SK-N-SH treated with all-trans-retinoic acid at 6 μM for 48 hours (cell line): ENCODE measurements around the gene FITM1.

Experiments
- ATAC-seq: fragments of 200-7000 bp; cut with Tn5 transposase; 3 replicates; pipeline ENCODE4 v1.9.1; 2020; ENCODE audit warnings: mild to moderate bottlenecking, moderate library complexity
- ARNTL ChIP-seq: fragments of 450-650 bp; formaldehyde crosslinking; IDR thresholded peaks from 2 replicates; pipeline ENCODE4 v1.5.0; 2020; ENCODE audit warnings: low read depth, mild to moderate bottlenecking, moderate library complexity, borderline replicate concordance
- BACH2 ChIP-seq: fragments of 250-450 bp; sonication (Bioruptor Pico); IDR thresholded peaks from 2 replicates; pipeline ENCODE4 v1.9.0; 2021; ENCODE audit warnings: mild to moderate bottlenecking, borderline replicate concordance
- CSDC2 ChIP-seq: fragments of 250-450 bp; sonication (Bioruptor Pico); IDR thresholded peaks from 2 replicates; pipeline ENCODE4 v1.5.0; 2020; ENCODE audit warnings: mild to moderate bottlenecking, moderate library complexity
- CSRNP3 ChIP-seq: fragments of 250-450 bp; sonication (Bioruptor Pico); IDR thresholded peaks from 2 replicates; pipeline ENCODE4 v1.5.1; 2021; ENCODE audit warnings: mild to moderate bottlenecking, moderate library complexity
- ESRRG ChIP-seq: fragments of 250-450 bp; sonication (Bioruptor Pico); IDR thresholded peaks from 2 replicates; pipeline ENCODE4 v1.6.1; 2021; ENCODE audit warnings: mild to moderate bottlenecking
- GLIS3 ChIP-seq: fragments of 250-450 bp; sonication (Bioruptor Pico); IDR thresholded peaks from 2 replicates; pipeline ENCODE4 v1.5.0; 2020; ENCODE audit warnings: mild to moderate bottlenecking, moderate library complexity
- ISL1 ChIP-seq: fragments of 250-450 bp; sonication (Bioruptor Pico); IDR thresholded peaks from 2 replicates; pipeline ENCODE4 v2.1.2; 2022; ENCODE audit warnings: mild to moderate bottlenecking, moderate library complexity
- OSR1 ChIP-seq: fragments of 250-450 bp; sonication (Bioruptor Pico); IDR thresholded peaks from 2 replicates; pipeline ENCODE4 v1.8.0; 2022; ENCODE audit warnings: moderate library complexity, mild to moderate bottlenecking, inconsistent platforms
- POU6F1 ChIP-seq: fragments of 250-450 bp; sonication (Bioruptor Pico); IDR thresholded peaks from 2 replicates; pipeline ENCODE4 v1.8.0; 2021; ENCODE audit warnings: low read depth, mild to moderate bottlenecking, moderate library complexity, borderline replicate concordance
- PPARA ChIP-seq: fragments of 250-450 bp; sonication (Bioruptor Pico); IDR thresholded peaks from 2 replicates; pipeline ENCODE4 v1.5.0; 2020; ENCODE audit warnings: mild to moderate bottlenecking, borderline replicate concordance
- RARB ChIP-seq: fragments of 250-450 bp; sonication (Bioruptor Pico); IDR thresholded peaks from 2 replicates; pipeline ENCODE4 v1.8.0; 2021; ENCODE audit warnings: mild to moderate bottlenecking, moderate library complexity
- SNAI2 ChIP-seq: fragments of 250-450 bp; sonication (Bioruptor Pico); IDR thresholded peaks from 2 replicates; pipeline ENCODE4 v1.5.0; 2020; ENCODE audit warnings: mild to moderate bottlenecking, moderate library complexity
- TOX ChIP-seq: fragments of 250-450 bp; sonication (Bioruptor Pico); IDR thresholded peaks from 2 replicates; pipeline ENCODE4 v1.8.0; 2021; ENCODE audit warnings: mild to moderate bottlenecking, moderate library complexity, borderline replicate concordance
- ZFP3 ChIP-seq: fragments of 250-450 bp; sonication (Bioruptor Pico); IDR thresholded peaks from 2 replicates; pipeline ENCODE4 v1.5.0; 2020; ENCODE audit warnings: mild to moderate bottlenecking, moderate library complexity
- ZFP30 ChIP-seq: fragments of 450-650 bp; formaldehyde crosslinking; IDR thresholded peaks from 2 replicates; pipeline ENCODE4 v1.5.0; 2022; ENCODE audit warnings: mild to moderate bottlenecking, moderate library complexity
- ZNF565 ChIP-seq: fragments of 450-650 bp; formaldehyde crosslinking; conservative IDR thresholded peaks from 2 replicates; pipeline ENCODE4 v1.5.0; 2020; ENCODE audit warnings: low read depth, mild to moderate bottlenecking, moderate library complexity
- ZNF70 ChIP-seq: fragments of 450-650 bp; formaldehyde crosslinking; IDR thresholded peaks from 2 replicates; pipeline ENCODE4 v1.5.0; 2020; ENCODE audit warnings: mild to moderate bottlenecking, moderate library complexity
- ZNF8 ChIP-seq: fragments of 450-650 bp; formaldehyde crosslinking; IDR thresholded peaks from 2 replicates; pipeline ENCODE4 v1.5.0; 2020; ENCODE audit warnings: mild to moderate bottlenecking, moderate library complexity
- TF ChIP-seq, protein P1 (sequence below): fragments of 250-450 bp; sonication (Bioruptor Pico); IDR thresholded peaks from 2 replicates; pipeline ENCODE4 v1.5.0; 2020; ENCODE audit warnings: mild to moderate bottlenecking, moderate library complexity
- TF ChIP-seq, protein P2 (sequence below): fragments of 250-450 bp; sonication (Bioruptor Pico); IDR thresholded peaks from 2 replicates; pipeline ENCODE4 v1.5.1; 2020; ENCODE audit warnings: low read depth, mild to moderate bottlenecking, moderate library complexity

Gene FITM1

DNA sequence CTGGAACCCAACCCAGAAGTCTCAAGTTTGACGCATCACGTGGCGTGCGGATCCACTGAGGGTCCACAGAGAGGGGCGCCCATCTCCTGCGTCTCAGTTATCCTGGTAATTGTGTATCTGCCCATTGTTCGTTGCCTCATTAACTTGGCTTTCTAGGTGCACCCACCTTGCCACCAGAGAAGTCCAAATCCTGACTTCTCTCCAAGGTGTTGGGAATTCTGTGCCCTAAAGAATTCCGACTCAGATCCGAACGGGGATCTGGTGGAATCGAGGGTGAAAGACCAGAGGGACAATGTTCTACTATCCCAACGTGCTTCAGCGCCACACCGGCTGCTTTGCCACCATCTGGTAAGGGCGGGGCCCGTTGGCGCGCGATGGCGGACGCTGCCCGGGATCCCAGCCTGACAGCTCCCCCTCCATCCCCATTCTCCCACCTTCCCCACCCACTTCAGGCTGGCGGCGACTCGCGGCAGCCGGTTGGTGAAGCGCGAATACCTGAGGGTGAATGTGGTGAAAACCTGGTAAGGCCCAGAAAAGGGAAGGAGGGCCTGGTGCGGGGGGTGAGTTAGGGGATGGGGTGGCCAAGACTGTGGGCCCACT is 41.9 kb downstream of the FITM1 start:
- no peak; the same call in none of the 3 replicates for ATAC-seq
- no peak for TF ChIP-seq TOX (CRISPR knock-in tag)
- TF ChIP-seq ZNF565 = no peak
- TF ChIP-seq CSDC2 (CRISPR knock-in tag) = no peak
- no peak for TF ChIP-seq CSRNP3 (CRISPR knock-in tag)
- TF ChIP-seq ZFP30 (CRISPR knock-in tag) = no peak
- TF ChIP-seq ZNF70 = no peak
- TF ChIP-seq GLIS3 (CRISPR knock-in tag) = no peak
- TF ChIP-seq SNAI2 (CRISPR knock-in tag) = no peak
- no peak for TF ChIP-seq ZFP3

DNA sequence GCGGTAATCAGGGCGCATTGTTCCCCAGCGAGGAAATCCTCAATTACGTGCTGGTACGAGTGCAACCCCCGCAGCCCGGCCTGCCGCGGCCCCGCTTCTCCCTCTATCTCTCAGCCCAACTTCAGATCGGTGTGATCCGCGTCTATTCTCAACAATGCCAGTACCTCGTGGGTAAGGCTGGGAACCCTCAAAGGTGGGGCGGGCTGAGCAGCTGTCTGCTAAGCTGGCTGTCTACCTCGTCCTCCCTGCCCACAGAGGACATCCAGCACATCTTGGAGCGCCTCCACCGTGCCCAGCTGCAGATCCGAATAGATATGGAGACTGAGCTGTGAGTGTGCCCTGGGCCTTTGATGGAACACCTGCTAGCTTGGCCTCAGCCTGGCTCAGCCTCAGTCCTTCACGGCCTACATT is 42.4 kb downstream of the FITM1 start:
- no peak for ATAC-seq
- TF ChIP-seq ZNF8 (CRISPR knock-in tag) (no peak), OSR1 (CRISPR knock-in tag) (no peak), ZNF70 (no peak), PPARA (CRISPR knock-in tag) (no peak), ESRRG (no peak), TOX (CRISPR knock-in tag) (no peak), ZFP3 (no peak), ARNTL (CRISPR knock-in tag) (no peak), ZFP30 (CRISPR knock-in tag) (no peak), RARB (CRISPR knock-in tag) (no peak), POU6F1 (no peak), CSDC2 (CRISPR knock-in tag) (no peak)
- TF ChIP-seq, protein P1, sequence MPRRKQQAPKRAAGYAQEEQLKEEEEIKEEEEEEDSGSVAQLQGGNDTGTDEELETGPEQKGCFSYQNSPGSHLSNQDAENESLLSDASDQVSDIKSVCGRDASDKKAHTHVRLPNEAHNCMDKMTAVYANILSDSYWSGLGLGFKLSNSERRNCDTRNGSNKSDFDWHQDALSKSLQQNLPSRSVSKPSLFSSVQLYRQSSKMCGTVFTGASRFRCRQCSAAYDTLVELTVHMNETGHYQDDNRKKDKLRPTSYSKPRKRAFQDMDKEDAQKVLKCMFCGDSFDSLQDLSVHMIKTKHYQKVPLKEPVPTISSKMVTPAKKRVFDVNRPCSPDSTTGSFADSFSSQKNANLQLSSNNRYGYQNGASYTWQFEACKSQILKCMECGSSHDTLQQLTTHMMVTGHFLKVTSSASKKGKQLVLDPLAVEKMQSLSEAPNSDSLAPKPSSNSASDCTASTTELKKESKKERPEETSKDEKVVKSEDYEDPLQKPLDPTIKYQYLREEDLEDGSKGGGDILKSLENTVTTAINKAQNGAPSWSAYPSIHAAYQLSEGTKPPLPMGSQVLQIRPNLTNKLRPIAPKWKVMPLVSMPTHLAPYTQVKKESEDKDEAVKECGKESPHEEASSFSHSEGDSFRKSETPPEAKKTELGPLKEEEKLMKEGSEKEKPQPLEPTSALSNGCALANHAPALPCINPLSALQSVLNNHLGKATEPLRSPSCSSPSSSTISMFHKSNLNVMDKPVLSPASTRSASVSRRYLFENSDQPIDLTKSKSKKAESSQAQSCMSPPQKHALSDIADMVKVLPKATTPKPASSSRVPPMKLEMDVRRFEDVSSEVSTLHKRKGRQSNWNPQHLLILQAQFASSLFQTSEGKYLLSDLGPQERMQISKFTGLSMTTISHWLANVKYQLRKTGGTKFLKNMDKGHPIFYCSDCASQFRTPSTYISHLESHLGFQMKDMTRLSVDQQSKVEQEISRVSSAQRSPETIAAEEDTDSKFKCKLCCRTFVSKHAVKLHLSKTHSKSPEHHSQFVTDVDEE = no peak

- no peak for ATAC-seq
- TF ChIP-seq SNAI2 (CRISPR knock-in tag) (no peak), ISL1 (CRISPR knock-in tag) (no peak), PPARA (CRISPR knock-in tag) (no peak), POU6F1 (no peak), ZFP3 (no peak), ARNTL (CRISPR knock-in tag) (no peak), TOX (CRISPR knock-in tag) (no peak), BACH2 (no peak)
- TF ChIP-seq, protein P2, sequence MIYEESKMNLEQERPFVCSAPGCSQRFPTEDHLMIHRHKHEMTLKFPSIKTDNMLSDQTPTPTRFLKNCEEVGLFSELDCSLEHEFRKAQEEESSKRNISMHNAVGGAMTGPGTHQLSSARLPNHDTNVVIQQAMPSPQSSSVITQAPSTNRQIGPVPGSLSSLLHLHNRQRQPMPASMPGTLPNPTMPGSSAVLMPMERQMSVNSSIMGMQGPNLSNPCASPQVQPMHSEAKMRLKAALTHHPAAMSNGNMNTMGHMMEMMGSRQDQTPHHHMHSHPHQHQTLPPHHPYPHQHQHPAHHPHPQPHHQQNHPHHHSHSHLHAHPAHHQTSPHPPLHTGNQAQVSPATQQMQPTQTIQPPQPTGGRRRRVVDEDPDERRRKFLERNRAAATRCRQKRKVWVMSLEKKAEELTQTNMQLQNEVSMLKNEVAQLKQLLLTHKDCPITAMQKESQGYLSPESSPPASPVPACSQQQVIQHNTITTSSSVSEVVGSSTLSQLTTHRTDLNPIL = no peak
- TF ChIP-seq, protein P1 = no peak
These were observed 46.1 kb downstream of the FITM1 start for GRCh38 chr14:24176599-24176998.
